Body of pancreas (tissue), 4 donors: ENCODE results near the gene COPA.

Experiments
- CTCF ChIP-seq, 7 experiments: fragments of 450-650 bp in 4 of 7; fragments of 200-600 bp in 3 of 7; sonication (generic) in 3 of 7; IDR thresholded peaks; one replicate each; pipeline ENCODE4 v1.5.1; 2016 to 2019; ENCODE audit warnings: antibody characterized with exemption in 7 of 7
- POLR2A ChIP-seq, 3 donors: fragments of 450-650 bp; IDR thresholded peaks; one replicate each; pipeline ENCODE4 v1.6.1; 2016; ENCODE audit warnings: antibody characterized with exemption in 3 of 3, mild to moderate bottlenecking in 2 of 3

DNA sequence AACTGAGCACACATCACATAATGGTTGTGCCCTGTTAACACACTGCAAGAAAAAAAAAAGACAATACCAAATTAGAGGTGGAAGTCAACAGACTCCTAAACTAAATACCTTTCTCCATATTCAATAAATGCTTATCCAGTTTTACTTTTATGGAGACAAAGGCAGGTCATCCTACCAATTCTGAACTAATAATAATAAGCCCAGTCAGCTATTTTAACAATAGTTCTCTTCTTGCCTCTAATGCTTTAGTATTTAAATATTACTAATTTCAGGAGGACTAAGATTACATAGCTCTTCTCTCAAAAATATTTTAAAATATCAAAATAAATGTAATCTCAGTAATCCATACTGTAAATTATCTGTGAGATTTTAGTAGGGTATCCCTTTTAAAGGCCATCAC is 10.5 kb downstream of the COPA start:
- TF ChIP-seq CTCF (IDR thresholded peaks at IDR 0.05), result no peak
- TF ChIP-seq POLR2A (IDR thresholded peaks at IDR 0.05), result no peak
